Bronchial epithelial cell (primary cell): ENCODE results near the gene FAM3D. TPM values are rescaled to one million over a fixed set of nuclear protein-coding genes. Genes with fewer than 3 reads are reported as not detected.

Experiments used
- DNase-seq: peaks from one replicate; pipeline ENCODE4 v3.0.0-alpha.2; 2010; ENCODE audit warnings: low read depth
- FAIRE-seq: peaks from 2 replicates; lab custom pipeline; 2011; peaks lifted over from hg19 to GRCh38; lab: Jason Lieb, UNC
- H3K27me3 ChIP-seq: 2 replicates; pipeline ENCODE4 v1.5.1; 2011; ENCODE audit warnings: low read length; ENCODE audit not compliant: control insufficient read depth, insufficient read depth
- H3K36me3 ChIP-seq: 2 replicates; pipeline ENCODE4 v1.5.1; 2011; ENCODE audit warnings: low read length; ENCODE audit not compliant: control insufficient read depth, insufficient read depth
- H3K4me3 ChIP-seq: 2 replicates; pipeline ENCODE4 v1.5.1; 2011; ENCODE audit warnings: mild to moderate bottlenecking, low read depth, low read length, control low read depth
- total RNA-seq: library from RNA; depleted of rRNA; stranded (reverse); fragments of >200 nt; gene quantifications from 2 replicates; pipeline ENCODE4 v1.2.1, GENCODE V29; 2014
- TF ChIP-seq, protein P1 (sequence below): IDR thresholded peaks from 2 replicates; pipeline ENCODE4 v1.5.1; 2011; ENCODE audit warnings: mild to moderate bottlenecking, moderate library complexity, low read length, control low read depth, inconsistent platforms; ENCODE audit not compliant: insufficient read depth, severe bottlenecking

The FAM3D gene
- total RNA-seq, 1 donor from 2014 or later, result 5.3 TPM

DNA sequence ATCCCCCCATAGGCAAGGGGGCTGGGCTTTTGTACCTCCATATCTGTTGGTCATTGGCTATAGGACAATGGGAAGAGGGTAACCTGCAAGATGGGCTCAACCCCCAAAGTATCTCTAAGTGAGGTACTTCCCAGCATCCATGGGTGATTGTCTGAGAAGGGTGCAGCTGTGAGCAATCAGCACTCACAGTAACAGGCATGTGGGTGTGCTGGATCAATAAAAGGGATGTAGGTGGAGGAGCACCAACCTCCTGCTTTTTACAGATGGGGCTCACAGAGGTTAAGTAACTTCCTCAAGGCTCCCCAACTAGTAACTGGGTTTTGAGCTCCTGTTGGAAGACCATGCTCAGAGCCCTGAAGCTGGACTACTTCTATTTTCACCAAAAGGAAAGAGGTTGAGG, 63.0 kb downstream of the FAM3D start:
- Histone ChIP-seq H3K36me3 (no peaks in the 10 kb centered on the region), H3K27me3 (peaks cover 6% of the 10 kb centered on the region), H3K4me3 (no peak overlapping the region)
- FAIRE-seq, result no peak
- TF ChIP-seq, protein P1, sequence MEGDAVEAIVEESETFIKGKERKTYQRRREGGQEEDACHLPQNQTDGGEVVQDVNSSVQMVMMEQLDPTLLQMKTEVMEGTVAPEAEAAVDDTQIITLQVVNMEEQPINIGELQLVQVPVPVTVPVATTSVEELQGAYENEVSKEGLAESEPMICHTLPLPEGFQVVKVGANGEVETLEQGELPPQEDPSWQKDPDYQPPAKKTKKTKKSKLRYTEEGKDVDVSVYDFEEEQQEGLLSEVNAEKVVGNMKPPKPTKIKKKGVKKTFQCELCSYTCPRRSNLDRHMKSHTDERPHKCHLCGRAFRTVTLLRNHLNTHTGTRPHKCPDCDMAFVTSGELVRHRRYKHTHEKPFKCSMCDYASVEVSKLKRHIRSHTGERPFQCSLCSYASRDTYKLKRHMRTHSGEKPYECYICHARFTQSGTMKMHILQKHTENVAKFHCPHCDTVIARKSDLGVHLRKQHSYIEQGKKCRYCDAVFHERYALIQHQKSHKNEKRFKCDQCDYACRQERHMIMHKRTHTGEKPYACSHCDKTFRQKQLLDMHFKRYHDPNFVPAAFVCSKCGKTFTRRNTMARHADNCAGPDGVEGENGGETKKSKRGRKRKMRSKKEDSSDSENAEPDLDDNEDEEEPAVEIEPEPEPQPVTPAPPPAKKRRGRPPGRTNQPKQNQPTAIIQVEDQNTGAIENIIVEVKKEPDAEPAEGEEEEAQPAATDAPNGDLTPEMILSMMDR, result no peak
- no peak for DNase-seq

DNA sequence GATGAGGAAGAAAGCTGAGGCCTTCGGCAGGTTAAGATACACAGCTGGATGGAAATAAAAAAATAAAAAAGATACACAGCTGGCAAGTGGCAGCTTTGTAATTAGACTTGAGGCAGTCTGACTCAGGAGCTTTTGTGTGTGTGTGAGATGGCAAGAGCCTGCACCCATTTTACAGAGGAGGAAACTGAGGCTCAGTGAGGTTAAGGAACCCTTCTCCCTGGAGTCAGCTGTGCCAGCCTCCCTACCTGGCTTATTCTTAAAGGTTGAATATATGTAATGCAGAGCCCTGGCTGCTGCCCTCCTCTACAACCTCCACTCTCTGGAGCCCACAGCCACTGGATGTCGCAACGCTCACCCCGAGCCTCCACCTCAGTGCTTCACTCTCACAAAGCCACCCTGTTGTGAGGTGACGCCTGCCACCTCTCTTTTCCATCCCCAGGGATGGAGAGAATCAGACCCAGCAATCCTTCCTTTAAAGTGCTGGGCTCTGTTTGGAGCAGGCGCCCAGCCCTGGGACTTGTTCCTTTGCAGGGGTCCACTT, 68.7 kb downstream of the FAM3D start:
- Histone ChIP-seq H3K36me3 (no peaks in the 10 kb centered on the region), H3K27me3 (peaks cover 2% of the 10 kb centered on the region), H3K4me3 (no peak overlapping the region)
- no peak for DNase-seq
- TF ChIP-seq, protein P1, result no peak
- no peak for FAIRE-seq

DNA sequence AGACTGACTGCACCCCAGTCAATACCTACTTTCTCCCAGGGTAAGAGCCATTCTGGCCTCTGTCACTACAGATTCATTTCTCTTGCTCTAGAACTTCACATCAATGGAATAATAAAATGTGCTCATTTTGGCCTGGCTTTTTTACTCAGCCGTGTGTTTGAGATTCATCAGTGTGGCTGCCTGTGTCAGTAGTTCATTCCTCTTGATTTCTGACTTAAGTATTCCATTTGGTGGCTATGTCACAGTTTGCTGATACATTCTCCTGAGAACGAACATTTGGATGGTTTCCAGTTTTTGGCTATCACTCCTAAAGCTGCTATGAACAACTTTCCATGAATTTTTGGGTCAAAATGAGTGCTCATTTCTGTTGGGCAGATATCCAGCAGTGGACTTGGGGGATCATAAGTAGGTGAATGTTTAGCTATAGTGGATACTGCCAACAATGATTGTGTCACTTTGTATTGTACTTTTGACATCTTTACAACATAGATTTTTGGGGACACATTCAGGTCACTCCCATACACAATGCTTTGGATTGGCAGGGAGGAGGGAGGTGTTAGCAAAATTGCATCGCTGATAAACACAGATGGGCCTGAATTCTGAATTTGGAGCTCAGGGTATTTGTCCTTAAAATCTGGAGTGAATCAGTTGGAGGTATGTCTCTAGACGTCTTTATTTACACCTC, 69.6 kb downstream of the FAM3D start:
- TF ChIP-seq, protein P1, result no peak
- FAIRE-seq (no peak), DNase-seq (no peak)
- H3K36me3 ChIP-seq, result no peaks in the 10 kb centered on the region
- no peak overlapping the region for H3K4me3 ChIP-seq
- peaks cover 2% of the 10 kb centered on the region for H3K27me3 ChIP-seq

DNA sequence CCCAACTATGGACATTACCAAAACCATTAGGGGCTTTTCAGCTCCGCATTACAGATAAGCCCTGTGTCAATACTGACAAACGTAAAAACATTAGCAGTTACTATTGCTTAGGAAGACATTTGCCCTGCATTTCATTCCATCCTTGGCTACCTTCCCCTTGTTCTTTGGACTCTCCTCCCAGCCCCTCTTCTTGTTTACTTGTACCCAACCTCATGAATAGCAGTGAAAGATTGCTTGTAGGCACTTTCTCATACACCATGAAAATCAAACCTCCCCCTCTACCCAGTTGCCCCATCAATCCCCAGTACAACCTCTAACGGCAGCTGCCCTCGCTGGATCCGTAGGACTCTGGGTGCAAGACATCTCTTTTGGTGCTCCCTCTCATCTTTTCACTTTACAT, 72.5 kb downstream of the FAM3D start:
- no peak for FAIRE-seq
- TF ChIP-seq, protein P1, result no peak
- DNase-seq, result no peak
- no peak overlapping the region for H3K4me3 ChIP-seq
- no peaks in the 10 kb centered on the region for H3K27me3 ChIP-seq
- no peaks in the 10 kb centered on the region for H3K36me3 ChIP-seq

DNA sequence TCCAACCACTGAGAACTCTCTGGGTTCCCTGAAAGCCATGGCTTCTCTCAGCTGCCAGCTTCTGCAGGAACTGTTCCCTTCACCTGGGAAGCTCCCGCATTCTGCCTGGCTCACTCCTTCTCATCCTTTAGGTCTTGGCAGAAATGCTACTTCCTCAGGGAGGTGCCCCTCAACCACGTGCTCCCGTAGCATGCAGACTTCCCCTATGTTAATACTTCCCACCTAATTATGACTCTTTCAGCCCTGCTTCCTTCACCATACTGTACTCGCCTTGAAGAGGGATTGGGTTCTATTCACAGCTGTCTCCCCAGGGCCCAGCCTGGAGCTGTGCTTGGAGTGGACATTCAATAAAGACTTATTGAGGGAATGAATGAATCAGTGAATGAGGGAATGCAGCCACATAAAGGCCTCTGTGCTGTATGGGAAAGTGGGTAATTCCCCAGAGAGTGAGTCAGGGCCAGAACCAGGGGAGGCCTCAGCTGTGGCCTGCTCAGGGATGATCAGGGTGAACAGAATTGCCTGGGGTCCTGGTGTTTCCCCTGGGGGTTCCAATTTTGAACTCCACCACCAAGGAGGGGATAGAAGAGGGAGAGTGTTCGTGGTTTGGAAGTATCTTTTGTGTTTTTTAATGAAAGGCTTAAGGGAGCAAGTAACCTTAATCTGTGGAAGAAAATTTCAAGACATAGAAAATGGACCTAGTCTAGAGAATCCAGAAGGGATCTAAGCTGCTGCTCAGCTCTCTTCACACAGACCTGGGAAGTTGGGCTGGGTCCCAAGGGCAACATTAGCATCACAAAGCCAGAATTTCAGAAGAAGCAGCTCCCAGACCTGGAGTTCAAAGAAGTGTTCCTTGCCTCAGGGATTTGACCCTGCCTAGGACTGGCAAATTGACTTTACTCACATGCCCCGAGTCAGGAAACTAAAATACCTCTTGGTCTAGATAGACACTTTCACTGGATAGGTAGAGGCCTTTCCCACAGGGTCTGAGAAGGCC, 74.8 kb downstream of the FAM3D start:
- no peak overlapping the region for H3K4me3 ChIP-seq
- no peaks in the 10 kb centered on the region for H3K36me3 ChIP-seq
- no peak for DNase-seq
- H3K27me3 ChIP-seq, result peaks cover 10% of the 10 kb centered on the region
- TF ChIP-seq, protein P1, result no peak
- FAIRE-seq, result no peak
